CD8-positive, alpha-beta memory T cell (primary cell): Measurements from ENCODE around the gene MYCBP2. TPM values are rescaled to one million over a fixed set of nuclear protein-coding genes. Genes with fewer than 3 reads are reported as not detected.

Experiments
- CTCF ChIA-PET: fragments of 350-600 bp; sonication (Branson Sonifier 250); formaldehyde crosslinking; loops from one replicate; lab custom pipeline; 2021; ENCODE audit warnings: antibody characterized with exemption; lab: Charles Lee
- POLR2A ChIA-PET: fragments of 350-600 bp; sonication (Branson Sonifier 250); formaldehyde crosslinking; loops from one replicate; lab custom pipeline; 2021; ENCODE audit warnings: antibody characterized with exemption; lab: Charles Lee
- DNase-seq, 5 donors: peaks; one replicate each; pipeline versions ENCODE4 v3.0.0 to v3.0.0-alpha.2; 2020 to 2022; ENCODE audit warnings: mixed read lengths in 1 of 5
- H3K27ac ChIP-seq: one replicate; pipeline ENCODE4 v1.7.0; 2013; ENCODE audit warnings: low read depth, mild to moderate bottlenecking, low read length, moderate library complexity
- H3K27me3 ChIP-seq: 2 replicates; pipeline ENCODE4 v1.7.0; 2013; ENCODE audit warnings: low read length, mild to moderate bottlenecking; ENCODE audit not compliant: insufficient read depth, poor library complexity, severe bottlenecking
- H3K36me3 ChIP-seq: 2 replicates; pipeline ENCODE4 v1.7.0; 2013; ENCODE audit warnings: mild to moderate bottlenecking, low read length, moderate library complexity; ENCODE audit not compliant: insufficient read depth
- H3K4me1 ChIP-seq: 2 replicates; pipeline ENCODE4 v1.7.0; 2013; ENCODE audit warnings: mild to moderate bottlenecking, low read length, moderate library complexity; ENCODE audit not compliant: insufficient read depth
- H3K4me3 ChIP-seq: 2 replicates; pipeline ENCODE4 v1.7.0; 2013; ENCODE audit warnings: mild to moderate bottlenecking, low read length
- H3K9me3 ChIP-seq: 2 replicates; pipeline ENCODE4 v1.7.0; 2013; ENCODE audit warnings: mild to moderate bottlenecking, low read length
- H3K27ac Mint-ChIP-seq, 8 donors: one replicate each; pipeline ENCODE4 v1.8.0; 2020 to 2021; ENCODE audit warnings: mixed read lengths in 8 of 8, mild to moderate bottlenecking in 6 of 8, inconsistent platforms in 3 of 8, moderate library complexity in 3 of 8
- H3K27me3 Mint-ChIP-seq, 2 donors: one replicate each; pipeline ENCODE4 v1.8.0; 2020 to 2021; ENCODE audit warnings: mixed read lengths in 2 of 2, mild to moderate bottlenecking in 1 of 2, moderate library complexity in 1 of 2
- H3K36me3 Mint-ChIP-seq, 3 donors: one replicate each; pipeline ENCODE4 v1.8.0; 2020 to 2021; ENCODE audit warnings: mixed read lengths in 3 of 3, inconsistent platforms in 1 of 3, mild to moderate bottlenecking in 1 of 3
- H3K4me1 Mint-ChIP-seq, 3 donors: one replicate each; pipeline ENCODE4 v1.8.0; 2020 to 2021; ENCODE audit warnings: mixed read lengths in 3 of 3, inconsistent platforms in 1 of 3, mild to moderate bottlenecking in 1 of 3
- H3K4me3 Mint-ChIP-seq, 7 donors: one replicate each; pipeline ENCODE4 v1.8.0; 2020 to 2021; ENCODE audit warnings: mixed read lengths in 7 of 7, mild to moderate bottlenecking in 6 of 7, moderate library complexity in 4 of 7, inconsistent platforms in 2 of 7
- H3K9me3 Mint-ChIP-seq, 5 donors: one replicate each; pipeline ENCODE4 v1.8.0; 2020 to 2022; ENCODE audit warnings: mixed read lengths in 5 of 5, mild to moderate bottlenecking in 3 of 5, moderate library complexity in 2 of 5, inconsistent platforms in 1 of 5
- polyA plus RNA-seq: library from polyadenylated mRNA; unstranded; fragments of 300-500 nt; fragmentation: Illumina TruSeq; gene quantifications from one replicate; pipeline ENCODE4 v1.2.3, GENCODE V29; 2021
- total RNA-seq, 2 experiments: library from RNA; stranded (reverse); gene quantifications; one replicate each; pipeline ENCODE4 v1.2.3, GENCODE V29; 2021

The MYCBP2 gene
- total and polyA plus RNA-seq, 3 experiments from 2014 or later = 44.6 to 111 (median 110) TPM

DNA sequence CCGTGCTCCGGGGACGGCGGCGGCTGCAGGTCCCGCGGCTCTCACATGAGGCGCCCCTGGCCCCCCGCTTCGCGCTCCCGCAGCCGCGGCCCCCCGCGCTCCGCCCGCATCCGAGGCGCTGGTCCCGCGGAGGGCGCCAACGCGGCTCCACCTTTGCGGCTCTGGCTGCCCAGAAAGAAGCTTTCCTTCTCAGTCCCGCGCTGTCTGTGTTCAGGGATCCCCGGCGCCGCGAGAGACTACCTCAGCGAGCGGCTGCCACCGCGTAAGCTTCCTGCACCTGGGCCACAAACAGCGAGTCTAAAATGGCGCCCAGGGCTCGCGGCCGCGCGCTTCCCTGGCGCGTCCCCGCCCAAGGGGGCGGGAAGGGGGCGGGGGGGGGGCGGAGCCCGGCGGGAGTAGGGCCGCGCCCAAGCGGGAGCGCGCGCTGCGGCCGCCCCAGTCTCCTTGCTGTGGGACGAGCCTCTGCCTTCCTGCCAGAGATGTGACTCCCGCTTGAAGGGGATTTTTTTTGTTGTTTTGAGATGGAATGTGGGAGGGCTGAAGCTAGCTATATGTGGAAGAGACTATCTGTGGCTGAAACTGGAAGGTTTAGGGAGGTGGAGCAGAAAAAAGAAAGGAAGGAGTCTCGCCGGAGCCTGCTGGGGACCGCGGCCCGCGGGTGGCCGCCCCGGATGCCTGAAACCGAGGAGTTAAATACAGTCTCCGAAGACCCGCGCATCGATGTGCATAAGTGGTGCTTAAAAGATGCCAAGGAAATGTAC lies 299.9 kb downstream of the MYCBP2 start, which contains the start of gene FBXL3:
Gene FBXL3 (minus strand): TSS at position 299 of the 761 bp plus-strand sequence. CDS start 5,299 bp downstream, outside the sequence.
- H3K4me1 Mint-ChIP-seq = peaks cover 50 to 59% (median 59%) of the 10 kb centered on the region in 3 donors
- peak within 1 kb of the TSS; percentile 93 to 99 (median 97) for H3K27ac Mint-ChIP-seq
- peak within 1 kb of the TSS; percentile 95 to 99 (median 98) for H3K4me3 Mint-ChIP-seq
- H3K9me3 ChIP-seq = no peaks in the 10 kb centered on the region
- H3K27ac ChIP-seq = peak within 1 kb of the TSS; percentile 92
- DNase-seq = peak; percentile 73 to 90 (median 83)
- peaks cover 3 to 30% (median 11%) of the 10 kb centered on the region in 3 donors for H3K36me3 Mint-ChIP-seq
- CTCF ChIA-PET = interaction anchor here (0.7 to 3.4 kb wide), 9 partner anchors 9 to 451 kb away, joined by 3 to 27 read pairs (median 4); partner anchors contain the start of genes CLN5 and MYCBP2
- peaks cover 49% of the 10 kb centered on the region for H3K4me1 ChIP-seq
- H3K27me3 ChIP-seq = no peaks in the 10 kb centered on the region
- H3K4me3 ChIP-seq = peak within 1 kb of the TSS; percentile 92
- H3K9me3 Mint-ChIP-seq = no peaks in the 10 kb centered on the region
- POLR2A ChIA-PET = interaction anchor here (0.6 to 3.8 kb wide), 15 partner anchors 9 to 1271 kb away, joined by 3 to 95 read pairs (median 5); partner anchors contain the start of genes CLN5 and MYCBP2
- no peaks in the 10 kb centered on the region for H3K36me3 ChIP-seq
- H3K27me3 Mint-ChIP-seq = peaks cover 7 to 11% of the 10 kb centered on the region in 2 donors

- DNase-seq = peak; percentile 70 to 87 (median 76)
- ChIA-PET CTCF (interaction anchor here (0.8 to 3.4 kb wide), 7 partner anchors 10 to 452 kb away, joined by 3 to 27 read pairs (median 5); partner anchors contain the start of genes CLN5 and MYCBP2), POLR2A (interaction anchor here (0.9 to 3.8 kb wide), 15 partner anchors 8 to 452 kb away, joined by 3 to 95 read pairs (median 6); partner anchors contain the start of genes CLN5 and MYCBP2)
- peak overlapping the region; percentile 89 to 95 (median 93) for H3K27ac Mint-ChIP-seq
- H3K36me3 Mint-ChIP-seq = peaks cover 3 to 36% (median 13%) of the 10 kb centered on the region in 3 donors
- peak overlapping the region; percentile 92 for H3K27ac ChIP-seq
- no peaks in the 10 kb centered on the region for H3K9me3 ChIP-seq
- H3K27me3 Mint-ChIP-seq = peaks cover 7 to 11% of the 10 kb centered on the region in 2 donors
- no peaks in the 10 kb centered on the region for H3K36me3 ChIP-seq
- H3K4me3 ChIP-seq = peak overlapping the region; percentile 92
- H3K4me1 Mint-ChIP-seq = peaks cover 56 to 66% (median 66%) of the 10 kb centered on the region in 3 donors
- H3K4me3 Mint-ChIP-seq = peak overlapping the region; percentile 93 to 98 (median 97)
- H3K27me3 ChIP-seq = no peaks in the 10 kb centered on the region
- H3K4me1 ChIP-seq = peaks cover 56% of the 10 kb centered on the region
- H3K9me3 Mint-ChIP-seq = no peaks in the 10 kb centered on the region
These were observed 300.5 kb downstream of the MYCBP2 start for GRCh38 chr13:77026255-77026860.

DNA sequence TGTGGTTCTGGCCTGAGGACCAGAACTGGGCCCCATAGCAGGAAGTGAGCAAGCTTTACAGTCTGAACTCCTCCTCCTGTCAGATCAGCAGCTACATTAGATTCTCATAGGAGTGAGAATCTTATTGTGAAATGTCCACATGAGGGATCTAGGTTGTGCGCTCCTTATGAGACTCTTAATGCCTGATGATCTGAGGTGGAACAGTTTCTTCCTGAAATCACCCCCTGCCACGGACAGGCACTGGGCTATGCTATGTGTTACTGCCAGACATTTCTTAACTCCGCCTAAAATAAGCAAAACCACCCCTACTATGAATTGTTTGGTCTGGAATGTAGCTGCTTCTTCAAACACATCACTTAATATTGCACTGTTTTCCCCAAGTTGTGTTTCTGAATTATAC lies 304.6 kb downstream of the MYCBP2 start:
- Histone ChIP-seq H3K4me1 (peaks cover 70% of the 10 kb centered on the region), H3K4me3 (no peak overlapping the region), H3K27ac (no peak overlapping the region), H3K9me3 (no peaks in the 10 kb centered on the region), H3K36me3 (peaks cover 3% of the 10 kb centered on the region), H3K27me3 (no peaks in the 10 kb centered on the region)
- CTCF ChIA-PET = interaction anchor here (0.7 kb wide), 1 partner anchor 10 kb away, joined by 3 read pairs; no protein-coding TSS in a partner anchor
- Mint-ChIP-seq H3K4me1 (peaks cover 68 to 83% (median 83%) of the 10 kb centered on the region in 3 donors), H3K27ac (peak overlapping the region in 3 of 8 donors; percentile 40 to 45 (median 44)), H3K4me3 (peak overlapping the region in 4 of 7 donors; percentile 22 to 67 (median 46)), H3K9me3 (no peaks in the 10 kb centered on the region), H3K36me3 (peaks cover 4 to 57% (median 17%) of the 10 kb centered on the region in 3 donors), H3K27me3 (peaks cover 0 to 2% of the 10 kb centered on the region in 2 donors)
- POLR2A ChIA-PET = no interaction called here
- DNase-seq = no peak

GRCh38 chr13:77019756-77020155 lies 307.1 kb downstream of the MYCBP2 start:
- Histone ChIP-seq H3K27ac (no peak overlapping the region), H3K36me3 (peaks cover 16% of the 10 kb centered on the region), H3K4me3 (no peak overlapping the region), H3K27me3 (no peaks in the 10 kb centered on the region), H3K4me1 (peaks cover 56% of the 10 kb centered on the region), H3K9me3 (no peaks in the 10 kb centered on the region)
- Mint-ChIP-seq H3K4me3 (peak overlapping the region in 1 of 7 donors; percentile 5), H3K4me1 (peaks cover 65 to 86% (median 86%) of the 10 kb centered on the region in 3 donors), H3K36me3 (peaks cover 6 to 67% (median 22%) of the 10 kb centered on the region in 3 donors), H3K27me3 (no peaks in the 10 kb centered on the region), H3K27ac (peak overlapping the region in 2 of 8 donors; percentile 34 to 36), H3K9me3 (no peaks in the 10 kb centered on the region)
- no peak for DNase-seq
- ChIA-PET CTCF (no interaction called here), POLR2A (no interaction called here)

DNA sequence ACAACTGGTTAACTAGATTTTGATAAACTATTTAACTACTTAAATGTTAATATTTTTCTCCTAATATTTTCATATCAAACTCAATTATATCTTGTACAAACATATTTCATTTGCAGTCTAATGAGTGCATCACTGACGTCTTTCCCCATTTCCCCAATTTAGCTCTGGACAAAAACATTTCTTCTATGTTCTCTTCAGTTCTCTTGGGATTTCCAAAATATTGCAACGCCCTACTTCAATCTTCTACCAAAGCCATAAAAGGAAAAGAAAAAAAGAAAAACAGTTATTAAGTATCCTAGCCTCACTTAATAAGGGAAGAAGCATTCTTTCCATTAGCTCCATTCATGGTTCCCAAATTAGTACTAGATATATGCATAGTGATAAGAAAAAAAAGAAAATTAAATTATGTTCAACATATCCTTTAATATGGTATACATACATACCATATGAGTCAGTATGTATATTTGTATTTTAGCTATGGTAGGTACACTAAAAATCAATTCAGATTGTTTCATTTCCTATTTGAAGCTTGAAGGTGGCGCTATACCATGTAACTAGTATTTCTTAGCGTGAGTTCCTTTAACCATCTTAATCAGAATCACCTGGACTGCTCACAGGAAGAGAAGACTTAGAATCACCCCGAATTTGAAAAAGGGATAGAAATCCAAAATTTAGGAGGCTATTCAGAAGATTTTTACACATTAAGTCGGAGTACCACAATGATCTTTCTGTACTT lies 309.8 kb downstream of the MYCBP2 start:
- peaks cover 37% of the 10 kb centered on the region for H3K36me3 ChIP-seq
- Mint-ChIP-seq H3K36me3 (peaks cover 6 to 77% (median 22%) of the 10 kb centered on the region in 3 donors), H3K9me3 (no peaks in the 10 kb centered on the region), H3K27ac (peak overlapping the region in 5 of 8 donors; percentile 3 to 72 (median 40)), H3K4me3 (no peak overlapping the region), H3K27me3 (no peaks in the 10 kb centered on the region), H3K4me1 (peaks cover 52 to 83% (median 83%) of the 10 kb centered on the region in 3 donors)
- POLR2A ChIA-PET = interaction anchor here (0.7 to 1.7 kb wide), 3 partner anchors 9 to 562 kb away, joined by 3 to 6 read pairs (median 4); partner anchors contain the start of gene CLN5
- H3K4me3 ChIP-seq = no peak overlapping the region
- CTCF ChIA-PET = interaction anchor here (1.0 to 1.8 kb wide), 4 partner anchors 9 to 36 kb away, joined by 3 to 8 read pairs (median 5); partner anchors contain the start of gene CLN5
- H3K27ac ChIP-seq = no peak overlapping the region
- H3K27me3 ChIP-seq = no peaks in the 10 kb centered on the region
- peaks cover 29% of the 10 kb centered on the region for H3K4me1 ChIP-seq
- H3K9me3 ChIP-seq = no peaks in the 10 kb centered on the region
- DNase-seq = no peak

GRCh38 chr13:77016251-77016812 lies 310.6 kb downstream of the MYCBP2 start:
- Histone ChIP-seq H3K4me3 (no peak overlapping the region), H3K4me1 (peaks cover 22% of the 10 kb centered on the region), H3K36me3 (peaks cover 44% of the 10 kb centered on the region), H3K27ac (no peak overlapping the region), H3K27me3 (no peaks in the 10 kb centered on the region), H3K9me3 (no peaks in the 10 kb centered on the region)
- peaks cover 47 to 80% (median 80%) of the 10 kb centered on the region in 3 donors for H3K4me1 Mint-ChIP-seq
- POLR2A ChIA-PET = interaction anchor here (0.7 to 1.7 kb wide), 4 partner anchors 10 to 563 kb away, joined by 3 to 6 read pairs (median 4); partner anchors contain the start of gene CLN5
- H3K36me3 Mint-ChIP-seq = peaks cover 6 to 77% (median 23%) of the 10 kb centered on the region in 3 donors
- H3K4me3 Mint-ChIP-seq = no peak overlapping the region
- CTCF ChIA-PET = interaction anchor here (1.0 to 1.8 kb wide), 4 partner anchors 10 to 36 kb away, joined by 3 to 8 read pairs (median 5); partner anchors contain the start of gene CLN5
- no peaks in the 10 kb centered on the region for H3K9me3 Mint-ChIP-seq
- no peak for DNase-seq
- no peaks in the 10 kb centered on the region for H3K27me3 Mint-ChIP-seq
- H3K27ac Mint-ChIP-seq = peak overlapping the region in 2 of 8 donors; percentile 15 to 64
